AG08395 (cell line): Measurements from ENCODE around the gene BICRA.
"Not testable (repeated sequence)": the region's sequence is repeated elsewhere in the genome, so short reads cannot be mapped to it uniquely, and the experiment has no call there.

Experiments used
- DNase-seq: peaks from one replicate; pipeline ENCODE4 v3.0.0; 2012; ENCODE audit warnings: mixed read lengths, low spot score

Gene BICRA

DNA sequence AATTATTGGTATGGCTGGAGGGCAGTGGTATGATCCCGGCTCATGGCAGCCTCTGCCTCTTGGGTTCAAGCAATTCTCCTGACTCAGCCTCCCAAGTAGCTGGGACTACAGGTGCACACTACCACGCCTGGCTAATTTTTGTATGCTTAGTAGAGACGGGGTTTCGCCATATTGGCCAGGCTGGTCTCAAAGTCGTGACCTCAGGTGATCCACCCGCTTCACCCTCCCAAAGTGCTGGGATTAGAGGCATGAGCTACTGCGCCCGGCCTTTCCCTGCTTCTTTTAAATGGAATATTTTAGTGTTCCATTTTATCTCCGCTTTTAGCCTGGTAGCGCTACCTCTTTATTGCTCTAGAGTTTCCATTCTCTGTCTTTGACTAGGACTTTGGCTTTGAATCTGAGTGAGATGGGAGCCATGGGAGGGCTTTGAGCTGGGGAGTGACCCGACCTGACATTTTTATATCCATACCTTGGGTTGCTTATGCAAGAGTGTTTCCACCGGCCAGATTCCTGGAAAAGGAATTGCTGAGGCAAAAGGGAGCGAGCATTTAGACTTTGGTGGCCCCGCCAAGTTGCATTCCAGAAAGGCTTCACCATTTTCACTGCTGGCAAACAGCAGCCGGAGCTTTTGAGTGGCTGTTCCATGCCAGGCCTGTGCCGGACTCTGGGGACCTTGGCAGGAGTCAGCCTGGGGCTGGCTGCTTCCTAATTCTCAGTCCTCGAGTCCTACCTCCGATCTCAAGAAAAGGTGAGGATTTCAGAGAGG lies 22.9 kb downstream of the BICRA start:
- no peak for DNase-seq

DNA sequence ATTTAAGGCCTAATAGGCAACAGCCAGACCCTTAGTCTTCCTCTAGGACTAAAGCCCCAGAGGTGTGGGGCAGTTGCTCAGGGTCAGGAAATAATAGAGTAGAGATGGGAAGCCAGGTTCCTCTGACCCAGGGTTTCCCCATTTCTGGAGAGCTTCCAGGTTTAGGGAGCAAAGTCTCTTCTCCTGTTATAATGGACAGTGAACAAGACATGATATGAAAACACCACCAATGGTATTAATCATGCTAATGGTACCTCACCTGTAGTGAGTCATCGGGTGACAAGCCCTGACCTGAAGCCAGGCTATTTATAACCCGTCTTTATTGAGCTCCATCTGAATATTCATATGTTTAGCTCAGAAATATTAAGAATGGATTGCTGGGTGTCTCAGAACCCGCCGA lies 24.6 kb downstream of the BICRA start:
- DNase-seq = no peak

DNA sequence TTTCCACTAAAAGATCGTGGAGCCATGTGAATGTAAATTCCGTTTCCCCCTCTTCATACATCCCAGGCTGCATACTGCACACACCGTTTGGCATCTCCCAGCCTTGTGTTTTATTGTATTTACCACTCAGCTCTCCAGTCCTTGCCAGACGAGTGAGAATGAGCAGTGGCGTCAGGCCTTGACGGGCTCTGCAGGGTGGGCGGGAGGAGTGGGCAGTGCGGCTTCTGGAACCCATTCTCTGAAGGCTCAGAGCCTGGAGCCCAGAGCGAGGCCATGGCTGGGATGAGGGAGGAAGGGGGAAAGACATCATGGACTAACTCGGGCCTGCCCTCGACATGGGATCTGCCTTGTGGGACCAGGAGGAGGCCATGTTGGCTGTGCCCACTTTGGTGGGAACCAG lies 25.1 kb downstream of the BICRA start:
- no peak for DNase-seq

- not testable (repeated sequence) for DNase-seq
Measured at GRCh38 chr19:47635152-47635754, 26.3 kb downstream of the BICRA start.

DNA sequence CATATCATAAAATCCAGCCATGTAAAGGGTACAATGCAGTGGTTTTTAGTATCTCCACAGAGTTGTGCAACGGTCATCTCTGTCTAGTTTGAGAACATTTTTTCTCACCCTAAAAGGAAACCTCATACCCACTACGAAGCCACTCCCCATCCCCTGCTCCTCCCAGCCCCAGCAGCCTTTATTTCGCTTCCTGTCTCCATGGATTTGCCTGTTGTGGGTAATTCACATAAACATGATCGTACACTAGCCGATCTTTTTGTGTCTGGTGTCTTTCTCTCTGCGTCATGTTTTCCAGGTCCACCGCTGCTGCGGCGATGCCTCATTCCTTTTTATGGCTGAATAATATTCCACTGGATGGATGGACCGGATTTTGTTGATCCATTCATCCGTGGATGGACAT lies 28.6 kb downstream of the BICRA start:
- DNase-seq = peak; percentile 56

DNA sequence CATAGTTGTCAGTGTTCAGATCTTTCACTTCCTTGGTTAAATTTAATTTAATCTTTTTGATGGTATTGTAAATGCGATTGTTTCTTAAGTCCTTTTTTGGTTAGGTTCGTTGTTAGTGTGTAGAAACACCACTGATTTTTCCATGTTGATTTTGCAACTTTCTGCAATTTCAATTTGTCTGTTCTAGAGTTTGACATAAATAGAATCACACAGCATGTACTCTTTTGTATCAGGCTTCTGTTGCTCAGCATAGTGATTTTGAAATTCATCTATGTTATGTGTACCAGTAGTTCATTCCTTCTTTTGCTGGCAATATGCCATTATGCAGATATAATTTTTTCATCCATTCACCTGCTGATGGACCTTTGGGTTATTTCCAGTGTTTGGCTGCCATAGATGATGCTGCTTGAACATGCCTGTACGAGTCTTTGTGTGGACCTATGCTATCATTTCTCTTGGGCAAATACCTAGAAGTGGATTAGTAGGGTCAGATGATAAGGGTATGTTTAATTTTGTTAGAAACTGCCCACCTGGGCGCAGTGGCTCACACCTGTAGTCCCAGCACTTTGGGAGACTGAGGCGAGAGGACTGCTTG lies 33.1 kb downstream of the BICRA start:
- DNase-seq = no peak

DNA sequence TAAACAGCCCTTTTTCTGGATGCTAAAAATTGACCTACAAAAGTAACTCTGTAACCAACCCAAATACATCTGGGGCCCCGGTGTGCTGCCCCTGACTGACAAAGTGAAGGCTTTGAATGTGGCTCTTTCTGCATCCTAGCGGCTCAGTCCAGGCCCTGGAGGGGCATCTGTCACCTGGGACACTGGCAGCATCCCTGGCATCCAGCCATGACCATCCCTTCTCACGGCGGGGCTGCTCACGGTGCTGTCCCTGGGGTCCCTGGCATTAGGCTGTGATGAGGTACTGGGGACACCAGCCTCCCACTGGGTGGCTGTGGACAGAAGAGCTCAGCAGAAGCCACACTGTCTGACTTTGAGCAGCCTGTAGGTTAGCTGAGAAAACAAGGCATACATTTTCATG lies 34.3 kb downstream of the BICRA start:
- DNase-seq = no peak

DNA sequence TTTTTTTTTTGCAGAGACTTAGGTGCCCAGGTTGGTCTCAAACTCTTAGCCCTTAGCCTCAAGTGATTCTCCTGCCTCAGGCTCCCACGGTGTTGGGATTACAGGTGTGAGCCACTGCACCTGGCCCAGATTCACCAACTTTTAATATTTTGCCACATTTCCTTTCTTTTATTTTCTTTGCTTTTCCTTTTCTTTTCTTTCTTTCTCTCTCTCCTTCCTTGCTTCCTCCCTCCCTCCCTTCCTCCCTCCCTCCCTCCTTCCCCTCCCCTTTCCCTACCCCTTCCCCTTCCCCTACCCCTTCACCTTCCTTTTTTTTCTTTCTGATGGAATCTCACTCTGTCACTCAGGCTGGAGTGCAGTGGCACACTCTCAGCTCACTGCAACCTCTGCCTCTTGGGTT lies 35.3 kb downstream of the BICRA start:
- DNase-seq = no peak

DNA sequence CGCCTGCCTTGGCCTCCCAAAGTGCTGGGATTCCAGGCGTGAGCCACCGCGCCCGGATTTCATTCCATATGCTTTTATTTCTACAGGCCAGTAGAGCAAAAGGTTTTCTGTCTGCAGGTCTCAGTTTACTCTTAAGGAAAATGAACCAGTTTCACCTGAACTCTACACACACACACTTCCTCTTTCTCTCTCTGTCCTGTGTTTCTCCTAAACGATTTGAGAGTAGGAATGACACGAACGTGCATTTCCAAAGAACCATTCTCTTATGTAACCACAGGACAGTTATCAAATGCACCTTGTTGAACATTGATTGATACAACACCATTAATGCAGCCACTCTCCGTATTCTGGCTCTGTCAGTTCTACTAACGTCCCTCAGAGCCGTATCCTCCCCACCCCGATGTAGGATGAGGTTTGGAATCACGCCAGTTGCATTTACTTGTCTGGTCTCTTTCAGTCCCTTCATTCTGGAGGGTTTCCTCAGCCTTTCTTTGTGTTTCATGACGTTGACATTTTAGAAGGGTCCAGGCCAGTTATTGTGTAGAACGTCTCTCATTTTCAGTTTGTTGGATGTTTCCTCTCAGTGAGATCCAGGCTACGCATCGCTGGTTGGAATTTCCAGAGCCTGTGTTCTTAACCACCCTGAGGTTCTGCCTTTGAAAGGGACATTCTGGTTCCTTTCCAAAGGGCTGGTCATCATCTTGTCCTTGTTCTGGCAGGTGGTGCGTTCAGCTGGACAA lies 36.0 kb downstream of the BICRA start:
- DNase-seq = no peak

GRCh38 chr19:47646924-47647323 lies 38.0 kb downstream of the BICRA start:
- no peak for DNase-seq

- DNase-seq = no peak
Measured at GRCh38 chr19:47649588-47649987, 40.7 kb downstream of the BICRA start.

GRCh38 chr19:47650700-47651099 lies 41.8 kb downstream of the BICRA start:
- no peak for DNase-seq

GRCh38 chr19:47651132-47651531 lies 42.2 kb downstream of the BICRA start:
- DNase-seq = no peak

DNA sequence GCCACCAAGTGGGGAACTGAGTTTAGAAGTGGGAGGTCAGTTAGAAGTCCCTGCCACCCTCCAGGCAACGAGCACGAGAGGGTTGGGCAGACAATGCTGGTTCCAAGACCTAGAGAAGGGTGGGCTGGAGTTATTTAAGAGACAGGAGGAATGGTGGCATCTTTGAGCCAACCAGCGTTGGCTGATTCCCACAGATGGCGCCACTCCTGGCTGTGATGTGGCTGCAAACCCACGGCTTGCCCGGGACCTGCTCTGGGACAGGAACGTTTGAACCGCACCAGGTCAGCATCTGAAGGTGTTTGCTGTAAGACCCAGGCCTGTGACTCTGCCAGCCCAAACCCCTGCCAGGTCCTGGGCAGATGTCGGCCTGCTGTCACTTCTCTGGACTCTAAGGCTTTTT lies 42.8 kb downstream of the BICRA start:
- DNase-seq = no peak

- no peak for DNase-seq
Measured at GRCh38 chr19:47652285-47652684, 43.4 kb downstream of the BICRA start.

GRCh38 chr19:47653856-47654255 lies 44.9 kb downstream of the BICRA start:
- DNase-seq = no peak

DNA sequence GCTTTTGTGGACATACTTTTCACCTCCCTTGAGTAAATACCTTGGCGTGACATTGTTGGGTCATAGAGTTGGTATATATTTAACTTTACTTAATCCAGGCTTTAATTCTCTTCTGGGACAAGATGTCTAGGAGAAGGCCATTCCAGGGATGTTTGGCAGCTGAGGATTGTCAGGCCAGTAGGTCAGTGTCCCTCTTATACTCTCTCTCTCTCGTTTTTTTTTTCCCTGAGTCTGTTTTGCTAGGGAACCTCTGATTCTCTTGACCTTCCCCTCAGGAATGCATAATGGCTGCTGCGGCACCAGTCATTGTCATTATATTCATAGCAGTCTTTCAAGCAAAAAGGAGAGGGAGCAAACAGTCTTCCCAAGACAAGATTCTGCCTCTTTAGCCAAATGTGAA lies 48.8 kb downstream of the BICRA start:
- DNase-seq = no peak

GRCh38 chr19:47658431-47659348 lies 49.8 kb downstream of the BICRA start:
- no peak for DNase-seq

DNA sequence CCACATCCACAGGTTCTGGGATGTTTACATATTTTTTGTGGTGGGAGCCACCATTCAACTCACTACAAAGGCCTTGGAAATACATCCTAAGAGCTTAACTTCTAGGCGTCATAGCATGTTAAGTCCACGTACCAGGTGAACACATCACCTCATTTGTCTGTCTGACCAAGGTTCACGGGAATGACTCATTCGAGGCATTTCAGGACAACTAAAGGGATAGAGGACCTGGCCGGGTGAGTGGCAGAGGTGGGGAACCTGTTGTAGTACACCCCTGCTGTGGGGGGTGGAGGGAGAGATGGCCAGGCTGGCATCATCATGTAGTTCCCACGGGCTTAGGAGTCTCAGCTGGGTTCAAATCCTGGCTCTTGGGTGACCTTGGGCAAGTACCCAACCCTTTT lies 51.5 kb downstream of the BICRA start:
- DNase-seq = no peak

DNA sequence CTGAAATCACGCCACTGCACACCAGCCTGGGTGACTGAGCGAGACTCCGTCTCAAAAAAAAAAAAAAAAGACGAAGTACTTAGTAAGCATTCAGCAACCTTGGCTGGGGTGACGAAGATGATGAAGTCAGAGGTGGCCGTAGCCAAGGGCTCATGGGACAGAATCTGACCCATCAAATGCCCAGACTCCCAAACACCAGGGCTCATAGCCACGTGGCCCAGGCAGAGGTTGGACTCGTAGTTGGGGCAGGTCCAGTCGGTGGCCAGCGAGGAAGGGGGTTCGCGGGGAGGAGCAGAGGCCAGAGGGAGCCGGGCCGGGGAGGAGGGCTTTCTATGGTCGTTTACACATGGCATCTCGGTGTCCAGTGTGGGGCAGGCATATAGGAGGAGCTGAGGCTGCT lies 52.2 kb downstream of the BICRA start:
- no peak for DNase-seq

DNA sequence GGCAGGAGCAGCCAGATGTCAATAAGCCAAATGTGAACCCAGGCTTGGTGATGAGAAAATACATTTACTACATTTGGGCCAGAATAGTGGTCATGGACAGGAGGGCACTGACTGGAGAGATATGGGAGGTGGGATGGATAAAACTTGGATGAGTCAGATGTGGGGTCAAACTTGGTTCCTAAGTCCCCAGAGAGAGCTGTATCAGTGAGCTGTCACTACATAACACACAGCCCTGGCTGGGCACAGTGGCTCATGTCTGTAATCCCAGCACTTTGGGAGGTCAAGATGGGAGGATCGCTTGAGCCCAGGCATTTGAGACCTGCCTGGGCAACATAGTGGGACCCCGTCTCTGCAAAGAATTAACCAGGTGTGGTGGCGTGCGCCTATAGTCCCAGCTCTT lies 52.7 kb downstream of the BICRA start:
- DNase-seq = peak; percentile 15

- peak; percentile 80 for DNase-seq
Measured at GRCh38 chr19:47663435-47663910, 54.5 kb downstream of the BICRA start.
